ENCODE measurements around the gene FCER2. TPM values are rescaled to one million over a fixed set of nuclear protein-coding genes. Genes with fewer than 3 reads are reported as not detected.

FCER2 gene
- polyA plus RNA-seq, 1 experiment, result not detected

GRCh38 chr19:7672522-7672921 lies 29.4 kb downstream of the FCER2 start:
- POLR2A ChIA-PET, result no interaction called here
- no peaks in the 10 kb centered on the region for H3K36me3 ChIP-seq (ENCODE audit: control insufficient read depth, insufficient read depth, low read length)
- no peak overlapping the region for H3K4me3 ChIP-seq (ENCODE audit: low read depth, low read length)
- CTCF ChIA-PET, result interaction anchor here (5.6 kb wide), 1 partner anchor 8 kb away, joined by 33 read pairs; the partner anchor contains the start of gene TRAPPC5
- TF ChIP-seq, protein P1, sequence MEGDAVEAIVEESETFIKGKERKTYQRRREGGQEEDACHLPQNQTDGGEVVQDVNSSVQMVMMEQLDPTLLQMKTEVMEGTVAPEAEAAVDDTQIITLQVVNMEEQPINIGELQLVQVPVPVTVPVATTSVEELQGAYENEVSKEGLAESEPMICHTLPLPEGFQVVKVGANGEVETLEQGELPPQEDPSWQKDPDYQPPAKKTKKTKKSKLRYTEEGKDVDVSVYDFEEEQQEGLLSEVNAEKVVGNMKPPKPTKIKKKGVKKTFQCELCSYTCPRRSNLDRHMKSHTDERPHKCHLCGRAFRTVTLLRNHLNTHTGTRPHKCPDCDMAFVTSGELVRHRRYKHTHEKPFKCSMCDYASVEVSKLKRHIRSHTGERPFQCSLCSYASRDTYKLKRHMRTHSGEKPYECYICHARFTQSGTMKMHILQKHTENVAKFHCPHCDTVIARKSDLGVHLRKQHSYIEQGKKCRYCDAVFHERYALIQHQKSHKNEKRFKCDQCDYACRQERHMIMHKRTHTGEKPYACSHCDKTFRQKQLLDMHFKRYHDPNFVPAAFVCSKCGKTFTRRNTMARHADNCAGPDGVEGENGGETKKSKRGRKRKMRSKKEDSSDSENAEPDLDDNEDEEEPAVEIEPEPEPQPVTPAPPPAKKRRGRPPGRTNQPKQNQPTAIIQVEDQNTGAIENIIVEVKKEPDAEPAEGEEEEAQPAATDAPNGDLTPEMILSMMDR (IDR thresholded peaks at IDR 0.05; ENCODE audit: insufficient read depth, low read depth, low read length), result no peak
- peaks cover 12% of the 10 kb centered on the region for H3K27me3 ChIP-seq (ENCODE audit: control insufficient read depth, insufficient read depth, low read length)
- DNase-seq (ENCODE audit: low read depth), result no peak

DNA sequence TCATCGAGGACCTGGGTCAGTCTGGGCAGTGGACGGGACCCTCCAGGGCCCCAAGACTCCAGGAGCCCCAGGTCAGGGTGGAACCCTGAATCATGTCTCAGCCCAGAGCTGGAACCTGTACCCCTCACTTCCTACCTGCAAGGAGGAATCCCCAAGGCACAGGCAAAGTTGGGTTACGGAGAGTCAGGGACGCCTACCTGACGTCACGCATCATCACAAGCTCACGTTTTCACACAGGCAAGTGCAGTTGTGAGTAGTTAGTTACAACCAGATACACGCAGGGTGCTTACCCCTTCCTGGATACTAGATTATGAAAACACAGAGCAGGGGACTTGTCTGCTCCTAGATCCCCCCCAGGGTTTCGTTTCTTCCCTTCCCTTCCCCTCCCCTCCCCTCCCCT lies 31.1 kb downstream of the FCER2 start:
- Histone ChIP-seq H3K36me3 (ENCODE audit: control insufficient read depth, insufficient read depth, low read length) (no peaks in the 10 kb centered on the region), H3K4me3 (ENCODE audit: low read depth, low read length) (no peak overlapping the region), H3K27me3 (ENCODE audit: control insufficient read depth, insufficient read depth, low read length) (peaks cover 12% of the 10 kb centered on the region)
- POLR2A ChIA-PET, result no interaction called here
- TF ChIP-seq, protein P1 (IDR thresholded peaks at IDR 0.05; ENCODE audit: insufficient read depth, low read depth, low read length), result no peak
- DNase-seq (ENCODE audit: low read depth), result no peak
- CTCF ChIA-PET, result interaction anchor here (1.0 to 5.6 kb wide), 3 partner anchors 10 to 20 kb away, joined by 3 to 33 read pairs (median 4); partner anchors contain the start of gene TRAPPC5

GRCh38 chr19:7670150-7670783 lies 31.7 kb downstream of the FCER2 start:
- H3K27me3 ChIP-seq (ENCODE audit: control insufficient read depth, insufficient read depth, low read length), result peaks cover 12% of the 10 kb centered on the region
- POLR2A ChIA-PET, result no interaction called here
- no peak overlapping the region for H3K4me3 ChIP-seq (ENCODE audit: low read depth, low read length)
- TF ChIP-seq, protein P1 (IDR thresholded peaks at IDR 0.05; ENCODE audit: insufficient read depth, low read depth, low read length), result no peak
- H3K36me3 ChIP-seq (ENCODE audit: control insufficient read depth, insufficient read depth, low read length), result no peaks in the 10 kb centered on the region
- CTCF ChIA-PET, result interaction anchor here (1.0 to 5.6 kb wide), 3 partner anchors 10 to 19 kb away, joined by 3 to 33 read pairs (median 3); partner anchors contain the start of gene TRAPPC5
- no peak for DNase-seq (ENCODE audit: low read depth)

GRCh38 chr19:7669641-7670040 lies 32.3 kb downstream of the FCER2 start:
- Histone ChIP-seq H3K4me3 (ENCODE audit: low read depth, low read length) (no peak overlapping the region), H3K36me3 (ENCODE audit: control insufficient read depth, insufficient read depth, low read length) (no peaks in the 10 kb centered on the region), H3K27me3 (ENCODE audit: control insufficient read depth, insufficient read depth, low read length) (peaks cover 12% of the 10 kb centered on the region)
- ChIA-PET POLR2A (no interaction called here), CTCF (interaction anchor here (1.0 to 5.6 kb wide), 4 partner anchors 11 to 19 kb away, joined by 3 to 33 read pairs (median 6); partner anchors contain the start of gene TRAPPC5)
- DNase-seq (ENCODE audit: low read depth), result no peak
- TF ChIP-seq, protein P1 (IDR thresholded peaks at IDR 0.05; ENCODE audit: insufficient read depth, low read depth, low read length), result no peak

DNA sequence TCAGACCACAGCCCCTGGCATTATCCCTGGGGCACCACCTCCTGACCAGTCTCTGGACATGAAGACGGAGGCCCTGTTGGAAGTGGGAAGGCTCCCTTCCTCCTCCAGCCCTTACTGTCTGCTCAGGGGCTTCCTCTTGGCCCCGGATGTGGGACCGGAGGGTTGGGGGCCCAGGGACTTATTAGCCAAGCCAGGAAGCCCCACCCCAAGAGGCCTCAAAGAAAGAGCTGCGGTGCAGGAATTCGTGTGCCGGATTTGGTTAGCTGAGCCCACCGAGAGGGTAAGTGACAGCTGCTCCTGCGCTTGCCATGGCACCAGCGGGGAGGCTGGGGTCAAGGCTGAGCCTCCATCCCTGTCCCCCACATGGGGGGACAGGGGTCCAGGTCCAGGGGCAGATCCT lies 33.1 kb downstream of the FCER2 start, which contains the start of gene RETN:
RETN (plus strand) TSS at position 208 of the 400 bp plus-strand sequence. CDS start 278 bp downstream, outside the sequence.
- Histone ChIP-seq H3K27me3 (ENCODE audit: control insufficient read depth, insufficient read depth, low read length) (peaks cover 12% of the 10 kb centered on the region), H3K36me3 (ENCODE audit: control insufficient read depth, insufficient read depth, low read length) (no peaks in the 10 kb centered on the region), H3K4me3 (ENCODE audit: low read depth, low read length) (no peak within 1 kb of the TSS)
- TF ChIP-seq, protein P1 (IDR thresholded peaks at IDR 0.05; ENCODE audit: insufficient read depth, low read depth, low read length), result no peak
- ChIA-PET CTCF (interaction anchor here (2.2 to 5.6 kb wide), 2 partner anchors 12 to 16 kb away, joined by 9 to 33 read pairs; partner anchors contain the start of gene TRAPPC5), POLR2A (no interaction called here)
- DNase-seq (ENCODE audit: low read depth), result no peak
